GM12873 (cell line): Measurements from ENCODE around the gene ZDHHC12.

Experiments used
- TF ChIP-seq, protein P1 (sequence below): IDR thresholded peaks from 2 replicates; pipeline ENCODE4 v1.5.1; 2012; ENCODE audit warnings: low read depth, mild to moderate bottlenecking, moderate library complexity, low read length, control low read depth; ENCODE audit not compliant: insufficient read depth; ENCODE audit errors: missing control alignments

The ZDHHC12 gene

DNA sequence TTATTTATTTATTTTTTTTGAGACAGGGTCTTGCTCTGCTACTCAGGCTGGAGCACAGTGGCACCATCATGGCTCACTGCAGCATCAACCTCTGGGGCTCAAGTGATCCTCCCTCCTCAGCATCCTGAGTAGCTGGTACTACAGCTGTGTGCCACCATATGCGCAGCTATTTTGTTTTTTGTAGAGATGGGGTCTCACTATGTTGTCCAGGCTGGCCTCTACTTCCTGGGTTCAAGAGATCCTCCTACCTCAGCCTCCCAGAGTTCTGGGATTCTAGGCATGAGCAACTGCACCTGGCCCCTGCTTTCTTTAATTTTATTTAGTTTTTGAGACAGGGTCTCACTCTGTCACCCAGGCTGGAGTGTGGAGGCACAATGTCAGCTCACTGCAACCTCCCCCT lies 19.5 kb upstream of the ZDHHC12 start:
- TF ChIP-seq, protein P1, sequence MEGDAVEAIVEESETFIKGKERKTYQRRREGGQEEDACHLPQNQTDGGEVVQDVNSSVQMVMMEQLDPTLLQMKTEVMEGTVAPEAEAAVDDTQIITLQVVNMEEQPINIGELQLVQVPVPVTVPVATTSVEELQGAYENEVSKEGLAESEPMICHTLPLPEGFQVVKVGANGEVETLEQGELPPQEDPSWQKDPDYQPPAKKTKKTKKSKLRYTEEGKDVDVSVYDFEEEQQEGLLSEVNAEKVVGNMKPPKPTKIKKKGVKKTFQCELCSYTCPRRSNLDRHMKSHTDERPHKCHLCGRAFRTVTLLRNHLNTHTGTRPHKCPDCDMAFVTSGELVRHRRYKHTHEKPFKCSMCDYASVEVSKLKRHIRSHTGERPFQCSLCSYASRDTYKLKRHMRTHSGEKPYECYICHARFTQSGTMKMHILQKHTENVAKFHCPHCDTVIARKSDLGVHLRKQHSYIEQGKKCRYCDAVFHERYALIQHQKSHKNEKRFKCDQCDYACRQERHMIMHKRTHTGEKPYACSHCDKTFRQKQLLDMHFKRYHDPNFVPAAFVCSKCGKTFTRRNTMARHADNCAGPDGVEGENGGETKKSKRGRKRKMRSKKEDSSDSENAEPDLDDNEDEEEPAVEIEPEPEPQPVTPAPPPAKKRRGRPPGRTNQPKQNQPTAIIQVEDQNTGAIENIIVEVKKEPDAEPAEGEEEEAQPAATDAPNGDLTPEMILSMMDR, result no peak

DNA sequence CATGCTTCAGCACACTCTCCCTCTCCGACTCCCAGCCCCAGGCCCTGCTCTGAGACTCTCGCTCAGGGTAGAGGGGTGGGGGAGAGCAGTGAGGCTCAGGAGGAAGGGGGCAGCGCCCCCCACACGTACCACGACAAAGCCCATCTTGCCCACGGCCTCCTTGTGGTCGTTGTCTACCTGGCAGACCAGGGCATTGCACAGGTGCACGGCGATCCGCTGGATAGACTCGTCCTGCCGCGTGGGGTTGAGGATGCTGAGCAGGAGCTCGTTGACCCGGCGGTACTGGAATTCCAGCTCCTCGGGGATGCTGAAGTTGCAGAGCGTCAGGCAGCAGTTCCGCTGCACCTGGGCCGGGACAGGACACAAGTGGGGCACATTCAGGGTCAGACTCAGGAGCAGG lies 18.5 kb upstream of the ZDHHC12 start:
- TF ChIP-seq, protein P1, result no peak

DNA sequence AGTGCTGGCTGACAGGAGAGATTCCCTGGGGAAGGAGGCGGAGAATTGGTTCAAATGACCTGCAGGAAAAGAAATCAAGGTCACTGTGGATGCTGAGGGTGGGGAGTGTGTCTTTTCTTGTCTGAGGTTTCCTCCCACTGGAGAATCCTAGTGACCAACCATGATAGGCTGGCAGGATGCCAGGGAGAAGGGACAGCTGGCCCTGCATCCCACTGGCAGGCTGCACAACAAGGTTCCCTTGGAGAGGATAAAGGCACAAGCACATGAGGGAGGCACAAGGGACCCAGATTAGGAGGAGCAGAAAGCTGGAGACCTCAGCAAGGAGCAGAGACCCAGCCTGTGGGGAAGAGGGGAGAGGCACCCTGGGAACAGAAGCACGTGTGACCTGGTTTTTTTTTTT lies 11.4 kb upstream of the ZDHHC12 start:
- TF ChIP-seq, protein P1, result no peak

DNA sequence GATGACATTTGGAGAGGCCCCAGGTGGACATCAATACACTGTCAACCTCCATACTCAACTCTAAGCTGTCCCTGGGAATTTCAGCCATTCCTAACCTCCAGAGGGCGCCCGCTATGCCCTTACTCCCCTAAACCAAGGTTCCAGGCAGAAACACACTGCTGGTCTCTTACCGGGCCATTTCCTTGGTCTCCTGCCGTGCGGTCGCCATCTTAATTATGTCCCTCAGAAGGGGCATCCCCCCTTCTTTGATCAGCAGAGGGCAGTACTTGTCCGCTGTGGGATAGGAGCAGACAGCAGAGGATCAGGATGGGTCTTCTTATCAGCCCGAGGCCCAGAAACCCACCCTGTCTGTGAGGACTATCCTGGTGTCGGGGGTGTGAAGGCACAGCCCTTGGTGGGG lies 9.3 kb upstream of the ZDHHC12 start:
- TF ChIP-seq, protein P1, result peak; percentile 64

DNA sequence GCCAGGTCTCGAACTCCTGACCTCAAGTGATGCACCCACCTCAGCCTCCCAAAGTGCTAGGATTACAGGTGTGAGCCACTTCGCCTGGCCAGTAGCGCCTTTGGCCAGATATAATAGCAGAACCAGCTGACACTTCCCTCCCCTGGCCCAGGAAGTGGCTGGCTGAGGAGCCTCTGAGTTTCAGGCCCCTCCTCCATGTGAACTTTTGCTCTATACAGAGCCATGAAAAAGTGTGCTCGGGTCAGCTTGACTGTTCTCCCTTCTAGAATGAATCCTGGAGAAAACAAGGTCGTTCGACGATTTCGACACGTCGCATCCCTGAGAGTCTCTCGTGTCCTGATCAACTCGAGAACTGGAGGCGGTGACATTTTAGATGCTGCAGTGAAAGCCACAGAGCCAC lies 8.6 kb upstream of the ZDHHC12 start:
- TF ChIP-seq, protein P1, result no peak

DNA sequence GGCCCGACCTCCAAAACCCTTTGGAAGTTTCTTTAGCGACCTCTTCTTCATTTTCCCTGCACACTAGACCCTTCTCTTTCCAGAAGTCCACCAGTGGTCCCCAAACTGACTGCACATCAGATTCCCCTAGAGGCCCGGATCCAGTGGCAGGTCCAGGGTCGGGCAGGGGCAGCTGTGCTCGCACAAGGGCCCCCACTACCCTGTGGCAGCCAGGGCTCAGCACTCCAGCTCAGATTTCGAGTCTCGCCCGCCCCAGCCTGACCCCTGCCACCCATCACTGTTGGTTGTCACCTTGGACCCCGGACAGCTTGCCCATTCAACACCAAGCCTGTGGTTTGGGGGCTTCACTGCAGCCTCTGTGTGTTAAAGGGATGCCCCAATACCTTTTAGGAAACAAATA lies 7.8 kb upstream of the ZDHHC12 start:
- TF ChIP-seq, protein P1, result no peak

DNA sequence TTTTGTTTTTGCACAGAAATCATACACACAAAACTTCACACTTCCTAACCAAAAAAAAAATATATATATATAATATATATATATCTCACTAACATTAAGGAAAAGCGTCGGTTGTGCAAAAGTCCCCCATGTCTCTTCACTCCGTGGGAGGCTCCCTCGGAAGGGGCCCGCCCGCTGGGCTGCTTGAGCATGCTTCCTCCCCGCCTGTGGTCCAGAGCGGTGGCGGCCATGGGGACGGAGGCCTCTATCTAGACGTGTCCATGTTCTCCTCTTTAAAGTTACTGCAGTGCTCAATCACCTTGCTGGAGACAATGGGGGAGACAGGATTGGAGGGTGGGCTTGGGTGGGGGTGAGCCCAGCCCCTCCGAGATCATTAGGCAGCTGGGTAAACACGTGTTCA lies 7.2 kb upstream of the ZDHHC12 start:
- TF ChIP-seq, protein P1, result no peak
